Lung (tissue), 12 donors: ENCODE data around the gene DNAJC13. TPM values are rescaled to one million over a fixed set of nuclear protein-coding genes. Genes with fewer than 3 reads are reported as not detected.
A peak's percentile ranks its signal among the peaks of the same experiment; 100 is the strongest.

Experiments
- ATAC-seq: fragments of 200-7000 bp; cut with Tn5 transposase; one replicate; pipeline ENCODE4 v1.9.1; 2020; ENCODE audit warnings: moderate number of reproducible peaks; ENCODE audit not compliant: insufficient read depth, low FRiP score
- DNase-seq, 3 donors: peaks; one replicate each; pipeline ENCODE4 v3.0.0-alpha.2; 2013 to 2017
- H3K27ac ChIP-seq, 2 donors: one replicate each; pipeline ENCODE4 v1.5.1; 2013; ENCODE audit warnings: mild to moderate bottlenecking in 2 of 2, moderate library complexity in 2 of 2, control low read depth in 1 of 2, inconsistent platforms in 1 of 2, low read depth in 1 of 2, low read length in 1 of 2
- H3K27me3 ChIP-seq, 3 donors: one replicate each; pipeline ENCODE4 v1.5.1; 2013; ENCODE audit warnings: low read length in 2 of 3; ENCODE audit not compliant: control insufficient read depth in 3 of 3, insufficient read depth in 3 of 3
- H3K36me3 ChIP-seq, 4 donors: one replicate each; pipeline ENCODE4 v1.5.1; 2013; ENCODE audit warnings: low read length in 4 of 4, mild to moderate bottlenecking in 1 of 4, moderate library complexity in 1 of 4; ENCODE audit not compliant: control insufficient read depth in 4 of 4, insufficient read depth in 4 of 4
- H3K4me1 ChIP-seq, 5 donors: one replicate each; pipeline ENCODE4 v1.5.1; 2013; ENCODE audit warnings: low read length in 5 of 5, mild to moderate bottlenecking in 2 of 5, moderate library complexity in 1 of 5; ENCODE audit not compliant: control insufficient read depth in 5 of 5, insufficient read depth in 5 of 5
- H3K4me3 ChIP-seq: one replicate; pipeline ENCODE4 v1.5.1; 2013; ENCODE audit warnings: mild to moderate bottlenecking, control low read depth, moderate library complexity
- H3K9ac ChIP-seq, 2 donors: one replicate each; pipeline ENCODE4 v1.5.1; 2013; ENCODE audit warnings: low read length in 2 of 2, control low read depth in 1 of 2; ENCODE audit not compliant: insufficient read depth in 1 of 2
- H3K9me3 ChIP-seq, 4 donors: one replicate each; pipeline ENCODE4 v1.5.1; 2013; ENCODE audit warnings: low read length in 3 of 4, mild to moderate bottlenecking in 1 of 4, moderate library complexity in 1 of 4; ENCODE audit not compliant: control insufficient read depth in 4 of 4, insufficient read depth in 3 of 4
- CTCF ChIP-seq: IDR thresholded peaks from 2 replicates; pipeline ENCODE4 v1.5.1; 2012; ENCODE audit warnings: mild to moderate bottlenecking; ENCODE audit errors: control extremely low read depth, extremely low read depth
- WGBS, 2 donors: extraction: QIAGEN DNeasy Blood & Tissue Kit; methylation state at CpG; one replicate each; pipeline ENCODE4 v1.1.7; 2013; 5-methylcytosine and 5-hydroxymethylcytosine counted together
- polyA plus RNA-seq, 2 donors: library from polyadenylated mRNA; stranded (reverse); fragments of 200-250 nt; gene quantifications; one replicate each; pipeline ENCODE4 v1.2.1, GENCODE V29; 2013
- total RNA-seq, 2 donors: library from RNA; depleted of rRNA in 1 of 2; stranded (reverse); fragments of >200 nt in 1 of 2; gene quantifications; one replicate each; pipeline ENCODE4 v1.2.1, GENCODE V29; 2014 to 2021
- donor health status: control.
- donor health status: control.
- donor health status: Bipolar disorder and iron deficiency.
- donor health status: healthy.
- donor health status: DM: yes; HTN: yes; CAD: no.

The DNAJC13 gene
- total and polyA plus RNA-seq, 4 donors: 6.7 to 132 (median 23.5) TPM

GRCh38 chr3:132521901-132522300 lies 104.6 kb downstream of the DNAJC13 start:
- 92 to 93% methylated on average over 5 of the region's 5 CpGs for WGBS, 2 donors
- Histone ChIP-seq H3K9ac (no peak overlapping the region), H3K4me3 (no peak overlapping the region), H3K4me1 (no peaks in the 10 kb centered on the region), H3K27me3 (no peaks in the 10 kb centered on the region), H3K27ac (no peak overlapping the region), H3K9me3 (no peaks in the 10 kb centered on the region), H3K36me3 (peaks cover 16 to 41% (median 37%) of the 10 kb centered on the region in 4 donors)
- TF ChIP-seq CTCF: no peak
- DNase-seq: no peak
- no peak for ATAC-seq

- H3K4me1 ChIP-seq: no peaks in the 10 kb centered on the region
- ATAC-seq (no peak), DNase-seq (no peak)
- no peak overlapping the region for H3K9ac ChIP-seq
- no peak overlapping the region for H3K4me3 ChIP-seq
- 73 to 95% methylated on average over 3 of the region's 3 CpGs for whole genome bisulfite sequencing, 2 donors
- H3K9me3 ChIP-seq: no peaks in the 10 kb centered on the region
- peaks cover 14 to 40% (median 33%) of the 10 kb centered on the region in 4 donors for H3K36me3 ChIP-seq
- no peak overlapping the region for H3K27ac ChIP-seq
- TF ChIP-seq CTCF: no peak
- no peaks in the 10 kb centered on the region for H3K27me3 ChIP-seq
These were observed 105.1 kb downstream of the DNAJC13 start for GRCh38 chr3:132522353-132522752.

- Histone ChIP-seq H3K36me3 (peaks cover 15 to 39% (median 18%) of the 10 kb centered on the region in 4 donors), H3K27ac (no peak overlapping the region), H3K27me3 (no peaks in the 10 kb centered on the region), H3K4me1 (no peaks in the 10 kb centered on the region), H3K9me3 (no peaks in the 10 kb centered on the region), H3K9ac (no peak overlapping the region), H3K4me3 (no peak overlapping the region)
- ATAC-seq (no peak), DNase-seq (peak in 1 of 3 donors; percentile 25)
- 71 to 82% methylated on average over 3 of the region's 3 CpGs for WGBS, 2 donors
- no peak for TF ChIP-seq CTCF
These were observed 113.3 kb downstream of the DNAJC13 start for GRCh38 chr3:132530624-132531023.
